GM10266 (cell line): Measurements from ENCODE around the gene COQ10A.

ENCODE experiments used
- DNase-seq: peaks from one replicate; pipeline ENCODE4 v3.0.0; 2012; ENCODE audit errors: extremely low spot score
- CTCF ChIP-seq: IDR thresholded peaks from 2 replicates; pipeline ENCODE4 v1.5.1; 2012; ENCODE audit warnings: mild to moderate bottlenecking, low read depth; ENCODE audit not compliant: control insufficient read depth, insufficient read depth; ENCODE audit errors: missing control alignments

Gene COQ10A

DNA sequence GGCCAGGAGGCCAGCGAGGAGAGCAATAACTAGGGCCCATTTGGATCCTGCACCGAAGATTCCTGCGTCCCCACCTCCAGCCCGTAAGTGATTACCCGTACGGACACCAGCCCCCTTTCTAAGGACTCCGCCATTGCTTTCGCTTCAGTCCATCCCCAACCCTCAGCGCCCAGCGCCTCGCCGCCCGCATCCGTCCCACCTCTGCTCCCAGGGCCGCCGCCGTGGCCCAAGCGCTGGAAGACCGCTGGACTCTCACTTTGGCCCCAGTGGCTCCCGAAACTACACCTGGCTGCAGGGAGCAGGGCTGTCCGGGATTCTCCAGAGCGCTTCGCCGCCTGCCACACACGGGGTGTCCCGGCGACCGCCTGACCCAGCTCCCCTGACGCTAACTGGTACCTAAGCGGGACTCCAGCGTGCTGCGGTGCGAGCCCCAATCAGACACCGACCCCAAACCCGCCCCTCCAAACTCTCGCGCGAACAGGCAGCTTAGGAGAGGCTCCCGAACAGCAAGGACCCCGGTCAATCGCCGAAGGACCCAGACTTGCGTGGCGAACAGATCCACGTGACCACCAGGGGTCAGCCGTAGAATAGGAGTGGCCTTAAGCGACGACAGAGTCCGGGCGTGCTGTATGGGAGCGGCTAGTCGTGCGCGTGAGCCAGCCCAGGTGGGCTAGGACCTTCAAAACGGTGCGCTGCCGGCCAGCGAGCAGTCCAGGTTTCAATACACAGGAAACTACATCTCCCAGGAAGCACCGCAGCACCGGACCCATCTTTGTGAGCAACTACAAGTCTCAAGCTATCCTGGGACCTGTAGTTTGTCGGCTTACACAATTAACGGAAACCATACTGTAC is 49.1 kb downstream of the COQ10A start, which contains the start of gene CNPY2:
Gene CNPY2, minus strand, starts transcription at position 367 of the 852 bp plus-strand sequence. CDS start 771 bp downstream, outside the sequence.
- DNase-seq = peak; percentile 91
- peak; percentile 25 for TF ChIP-seq CTCF

DNA sequence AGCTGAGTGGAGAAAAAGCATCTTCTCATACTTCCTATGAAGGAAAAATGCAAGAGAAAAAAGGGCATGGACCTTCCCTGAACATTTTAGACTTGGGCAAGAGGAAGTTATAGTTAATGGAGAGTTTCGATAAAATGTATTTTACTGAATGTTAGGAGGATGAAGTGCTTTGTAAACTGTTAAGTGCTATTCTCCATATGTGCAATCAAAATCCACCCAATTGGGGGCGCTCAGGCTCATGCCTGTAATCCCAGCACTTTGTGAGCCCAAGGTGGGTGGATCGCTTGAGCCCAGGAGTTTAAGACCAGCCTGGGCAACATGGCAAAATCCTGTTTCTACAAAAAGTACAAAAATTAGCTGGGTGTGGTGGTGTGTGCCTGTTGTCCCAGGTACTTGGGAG is 50.9 kb downstream of the COQ10A start:
- no peak for DNase-seq
- TF ChIP-seq CTCF = peak; percentile 23
